Measurements from ENCODE around the gene PKIG.
A peak's percentile ranks its signal among the peaks of the same experiment; 100 is the strongest.

Gene PKIG

DNA sequence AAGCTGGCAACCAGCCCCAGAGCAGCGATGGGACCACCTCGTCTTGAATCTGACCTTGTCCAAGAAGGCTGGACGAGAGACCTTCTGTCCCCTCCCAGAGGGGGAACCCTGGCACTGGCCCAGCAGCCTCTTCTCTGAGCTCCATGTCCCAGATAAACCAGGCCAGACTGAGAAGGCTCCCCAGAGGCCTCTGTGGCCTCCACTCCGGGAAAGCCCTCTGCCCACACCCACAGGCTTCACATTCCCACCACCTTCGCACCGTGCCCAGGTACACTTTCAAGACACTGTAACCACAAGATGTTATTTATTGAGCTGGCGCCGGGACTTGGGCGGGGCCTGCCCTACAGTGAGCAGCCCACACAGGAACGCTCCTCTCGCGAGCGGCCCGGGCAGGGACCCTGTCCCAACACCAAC lies 35.9 kb downstream of the PKIG start:
- no peak overlapping the region for H3K4me3 ChIP-seq (ENCODE audit: low read depth in 1 of 2, low read length in 2 of 2)
- no peak overlapping the region for H3K4me2 ChIP-seq (ENCODE audit: insufficient read depth, low read length)
- no peak for TF ChIP-seq EZH2 (IDR thresholded peaks at IDR 0.05; ENCODE audit: borderline replicate concordance, low read depth, low read length, severe bottlenecking)
- TF ChIP-seq, protein P1, sequence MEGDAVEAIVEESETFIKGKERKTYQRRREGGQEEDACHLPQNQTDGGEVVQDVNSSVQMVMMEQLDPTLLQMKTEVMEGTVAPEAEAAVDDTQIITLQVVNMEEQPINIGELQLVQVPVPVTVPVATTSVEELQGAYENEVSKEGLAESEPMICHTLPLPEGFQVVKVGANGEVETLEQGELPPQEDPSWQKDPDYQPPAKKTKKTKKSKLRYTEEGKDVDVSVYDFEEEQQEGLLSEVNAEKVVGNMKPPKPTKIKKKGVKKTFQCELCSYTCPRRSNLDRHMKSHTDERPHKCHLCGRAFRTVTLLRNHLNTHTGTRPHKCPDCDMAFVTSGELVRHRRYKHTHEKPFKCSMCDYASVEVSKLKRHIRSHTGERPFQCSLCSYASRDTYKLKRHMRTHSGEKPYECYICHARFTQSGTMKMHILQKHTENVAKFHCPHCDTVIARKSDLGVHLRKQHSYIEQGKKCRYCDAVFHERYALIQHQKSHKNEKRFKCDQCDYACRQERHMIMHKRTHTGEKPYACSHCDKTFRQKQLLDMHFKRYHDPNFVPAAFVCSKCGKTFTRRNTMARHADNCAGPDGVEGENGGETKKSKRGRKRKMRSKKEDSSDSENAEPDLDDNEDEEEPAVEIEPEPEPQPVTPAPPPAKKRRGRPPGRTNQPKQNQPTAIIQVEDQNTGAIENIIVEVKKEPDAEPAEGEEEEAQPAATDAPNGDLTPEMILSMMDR (IDR thresholded peaks at IDR 0.05; ENCODE audit: borderline replicate concordance, extremely low read depth, low read length, poor library complexity, severe bottlenecking), result no peak
- ATAC-seq (ENCODE audit: insufficient read depth, low read depth), result no peak
- peaks cover 100% of the 10 kb centered on the region for H3K36me3 ChIP-seq (ENCODE audit: insufficient read depth, low read length)
- no peak overlapping the region for H2AFZ ChIP-seq (ENCODE audit: low read depth, low read length)
- H3K27me3 ChIP-seq (ENCODE audit: insufficient read depth, low read length, poor library complexity), result no peaks in the 10 kb centered on the region
- DNase-seq, result no peak
- no peak overlapping the region for H3K9ac ChIP-seq (ENCODE audit: low read depth, low read length)
- H3K79me2 ChIP-seq (ENCODE audit: insufficient read depth, low read length), result peaks cover 36% of the 10 kb centered on the region
- peaks cover 72% of the 10 kb centered on the region for H4K20me1 ChIP-seq (ENCODE audit: insufficient read depth, low read length)
- no peaks in the 10 kb centered on the region for H3K9me3 ChIP-seq (ENCODE audit: insufficient read depth, low read length, severe bottlenecking)
- peak overlapping the region; percentile 49; the same call in 1 of the 2 replicates for H3K27ac ChIP-seq (ENCODE audit: low read length)
- H3K4me1 ChIP-seq (ENCODE audit: insufficient read depth, low read length), result no peaks in the 10 kb centered on the region

DNA sequence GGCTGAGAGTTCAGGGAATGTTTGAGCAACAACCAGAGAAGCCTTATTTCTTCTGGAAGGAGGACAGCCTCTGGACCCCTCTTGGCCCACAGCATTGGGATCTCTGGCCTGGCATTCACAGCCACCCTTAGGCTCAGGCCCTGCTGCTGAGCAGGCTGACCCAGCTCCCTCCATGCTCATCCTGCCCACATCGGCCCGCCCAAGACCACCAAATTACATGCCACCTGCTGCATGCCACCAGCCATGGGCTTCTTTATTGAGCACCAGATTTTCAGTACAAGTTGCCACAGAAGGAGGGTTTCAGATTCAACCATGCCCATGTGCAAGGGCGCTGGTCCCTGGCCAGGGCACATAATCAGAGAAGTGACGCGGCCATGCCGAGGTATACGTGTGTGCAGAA lies 36.9 kb downstream of the PKIG start:
- peaks cover 44% of the 10 kb centered on the region for H3K79me2 ChIP-seq (ENCODE audit: insufficient read depth, low read length)
- peak overlapping the region; percentile 43 for H3K27ac ChIP-seq (ENCODE audit: low read length)
- no peak overlapping the region for H3K9ac ChIP-seq (ENCODE audit: low read depth, low read length)
- peaks cover 81% of the 10 kb centered on the region for H4K20me1 ChIP-seq (ENCODE audit: insufficient read depth, low read length)
- H3K27me3 ChIP-seq (ENCODE audit: insufficient read depth, low read length, poor library complexity), result no peaks in the 10 kb centered on the region
- no peak overlapping the region for H3K4me2 ChIP-seq (ENCODE audit: insufficient read depth, low read length)
- TF ChIP-seq, protein P1 (IDR thresholded peaks at IDR 0.05; ENCODE audit: borderline replicate concordance, extremely low read depth, low read length, poor library complexity, severe bottlenecking), result no peak
- no peak for TF ChIP-seq EZH2 (IDR thresholded peaks at IDR 0.05; ENCODE audit: borderline replicate concordance, low read depth, low read length, severe bottlenecking)
- H3K36me3 ChIP-seq (ENCODE audit: insufficient read depth, low read length), result peaks cover 100% of the 10 kb centered on the region
- no peak overlapping the region for H3K4me3 ChIP-seq (ENCODE audit: low read depth in 1 of 2, low read length in 2 of 2)
- ATAC-seq (ENCODE audit: insufficient read depth, low read depth), result no peak
- no peak overlapping the region for H2AFZ ChIP-seq (ENCODE audit: low read depth, low read length)
- no peaks in the 10 kb centered on the region for H3K9me3 ChIP-seq (ENCODE audit: insufficient read depth, low read length, severe bottlenecking)
- no peaks in the 10 kb centered on the region for H3K4me1 ChIP-seq (ENCODE audit: insufficient read depth, low read length)
- DNase-seq, result no peak

DNA sequence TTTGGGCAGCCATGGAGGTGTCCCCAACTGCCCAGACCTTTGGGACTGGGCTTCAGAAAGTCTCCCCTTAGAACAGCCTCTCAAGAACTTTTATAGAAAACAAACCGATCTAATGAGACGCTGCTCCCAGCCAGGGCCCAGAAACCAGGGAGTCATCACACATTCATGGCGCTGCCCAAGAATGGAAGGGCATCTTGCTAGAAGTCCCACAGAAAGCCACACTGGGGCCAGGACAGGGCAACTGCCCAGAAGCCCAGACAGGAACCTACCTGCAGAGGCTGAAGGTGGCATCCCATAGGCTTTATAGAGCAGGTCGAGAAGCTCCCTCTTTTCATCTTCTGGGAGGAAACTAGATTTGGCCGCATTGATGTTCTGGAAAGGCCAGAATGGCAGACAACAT lies 37.7 kb downstream of the PKIG start:
- no peaks in the 10 kb centered on the region for H3K4me1 ChIP-seq (ENCODE audit: insufficient read depth, low read length)
- peaks cover 100% of the 10 kb centered on the region for H3K36me3 ChIP-seq (ENCODE audit: insufficient read depth, low read length)
- no peak overlapping the region for H3K9ac ChIP-seq (ENCODE audit: low read depth, low read length)
- no peak for TF ChIP-seq EZH2 (IDR thresholded peaks at IDR 0.05; ENCODE audit: borderline replicate concordance, low read depth, low read length, severe bottlenecking)
- no peaks in the 10 kb centered on the region for H3K9me3 ChIP-seq (ENCODE audit: insufficient read depth, low read length, severe bottlenecking)
- DNase-seq (no peak), ATAC-seq (ENCODE audit: insufficient read depth, low read depth) (no peak)
- H2AFZ ChIP-seq (ENCODE audit: low read depth, low read length), result no peak overlapping the region
- H3K4me2 ChIP-seq (ENCODE audit: insufficient read depth, low read length), result no peak overlapping the region
- H3K27me3 ChIP-seq (ENCODE audit: insufficient read depth, low read length, poor library complexity), result no peaks in the 10 kb centered on the region
- H3K79me2 ChIP-seq (ENCODE audit: insufficient read depth, low read length), result peaks cover 52% of the 10 kb centered on the region
- H3K4me3 ChIP-seq (ENCODE audit: low read depth in 1 of 2, low read length in 2 of 2), result no peak overlapping the region
- peak overlapping the region; percentile 43 for H3K27ac ChIP-seq (ENCODE audit: low read length)
- H4K20me1 ChIP-seq (ENCODE audit: insufficient read depth, low read length), result peaks cover 88% of the 10 kb centered on the region

DNA sequence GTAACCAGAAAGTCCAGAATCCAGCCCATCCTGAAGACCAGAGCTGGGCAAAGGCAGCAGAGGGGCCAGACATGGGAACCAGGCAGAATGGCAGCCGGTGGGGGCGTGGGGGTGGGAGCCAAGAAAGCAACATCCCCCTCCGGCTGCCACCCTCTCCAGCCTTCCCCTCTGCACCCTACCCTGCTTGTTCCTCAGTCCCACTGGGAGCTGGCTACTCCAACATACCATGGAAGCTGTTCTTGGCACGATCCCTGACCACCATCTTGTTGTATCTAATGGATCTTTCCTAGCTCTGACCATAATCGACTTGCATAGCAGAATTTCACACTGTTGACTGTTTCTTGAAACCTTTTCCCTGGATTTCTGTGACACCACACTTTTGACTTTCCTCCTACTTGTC lies 38.9 kb downstream of the PKIG start:
- no peak for DNase-seq

More for the DNA sequence above, 38.9 kb downstream of the PKIG start:
- peaks cover 65% of the 10 kb centered on the region for H3K79me2 ChIP-seq (ENCODE audit: insufficient read depth, low read length)
- peaks cover 100% of the 10 kb centered on the region for H3K36me3 ChIP-seq (ENCODE audit: insufficient read depth, low read length)
- peaks cover 95% of the 10 kb centered on the region for H4K20me1 ChIP-seq (ENCODE audit: insufficient read depth, low read length)
- peak overlapping the region; percentile 19; the same call in 1 of the 2 replicates for H3K27ac ChIP-seq (ENCODE audit: low read length)
- H3K4me1 ChIP-seq (ENCODE audit: insufficient read depth, low read length), result no peaks in the 10 kb centered on the region
- H2AFZ ChIP-seq (ENCODE audit: low read depth, low read length), result no peak overlapping the region
- no peak overlapping the region for H3K4me2 ChIP-seq (ENCODE audit: insufficient read depth, low read length)
- no peak for TF ChIP-seq EZH2 (IDR thresholded peaks at IDR 0.05; ENCODE audit: borderline replicate concordance, low read depth, low read length, severe bottlenecking)
- TF ChIP-seq, protein P1 (IDR thresholded peaks at IDR 0.05; ENCODE audit: borderline replicate concordance, extremely low read depth, low read length, poor library complexity, severe bottlenecking), result no peak
- no peak overlapping the region for H3K9ac ChIP-seq (ENCODE audit: low read depth, low read length)
- no peak for ATAC-seq (ENCODE audit: insufficient read depth, low read depth)
- H3K9me3 ChIP-seq (ENCODE audit: insufficient read depth, low read length, severe bottlenecking), result no peaks in the 10 kb centered on the region
- H3K27me3 ChIP-seq (ENCODE audit: insufficient read depth, low read length, poor library complexity), result no peaks in the 10 kb centered on the region
- no peak overlapping the region for H3K4me3 ChIP-seq (ENCODE audit: low read depth in 1 of 2, low read length in 2 of 2)
